HEK293 (cell line): ENCODE data around the gene ITGB2.
A peak's percentile ranks its signal among the peaks of the same experiment; 100 is the strongest.

Source experiments
- CTCF ChIA-PET: fragments of 350-600 bp; formaldehyde crosslinking; extraction: SDS; loops from one replicate; lab custom pipeline; 2021; ENCODE audit warnings: antibody characterized with exemption; lab: Yijun Ruan, JAX
- POLR2A ChIA-PET: fragments of 300-600 bp; formaldehyde crosslinking; extraction: SDS; loops from one replicate; lab custom pipeline; 2020; ENCODE audit warnings: antibody characterized with exemption, inconsistent platforms; lab: Yijun Ruan, JAX
- H3K27ac ChIP-seq: fragments of 200-500 bp; sonication (Bioruptor generic); 2 replicates; pipeline ENCODE4 v1.5.1; 2014; ENCODE audit warnings: low read depth, low read length, control low read depth, inconsistent platforms; ENCODE audit errors: extremely low read depth
- H3K36me3 ChIP-seq, 2 experiments: fragments of 200-500 bp in 1 of 2; sonication (Bioruptor generic) in 1 of 2; 1 replicate in 1 of 2; 2 replicates in 1 of 2; pipeline ENCODE4 v1.5.1; 2014 to 2017; ENCODE audit warnings: inconsistent platforms in 2 of 2, low read length in 2 of 2; ENCODE audit not compliant: control insufficient read depth in 2 of 2, insufficient read depth in 1 of 2
- H3K4me1 ChIP-seq: fragments of 200-500 bp; sonication (Bioruptor generic); 2 replicates; pipeline ENCODE4 v1.5.1; 2014; ENCODE audit warnings: mild to moderate bottlenecking, low read length, inconsistent platforms; ENCODE audit not compliant: control insufficient read depth, insufficient read depth
- H3K4me3 ChIP-seq: 2 replicates; pipeline ENCODE4 v1.5.1; 2011; ENCODE audit warnings: low read depth, mild to moderate bottlenecking, control low read depth, low read length, moderate library complexity
- H3K9me3 ChIP-seq: fragments of 200-500 bp; sonication (Bioruptor generic); 2 replicates; pipeline ENCODE4 v1.5.1; 2014; ENCODE audit warnings: low read depth, low read length, inconsistent platforms; ENCODE audit not compliant: control insufficient read depth, insufficient read depth
- GLIS1 ChIP-seq: fragments of 450-650 bp; formaldehyde crosslinking; IDR thresholded peaks from 2 replicates; pipeline ENCODE4 v1.5.1; 2016; ENCODE audit warnings: missing biosample characterization, missing genetic modification characterization
- PRDM1 ChIP-seq: fragments of 450-650 bp; formaldehyde crosslinking; IDR thresholded peaks from 2 replicates; pipeline ENCODE4; 2016; ENCODE audit warnings: missing biosample characterization, missing genetic modification characterization
- SP3 ChIP-seq: fragments of 450-650 bp; formaldehyde crosslinking; IDR thresholded peaks from 2 replicates; pipeline ENCODE4 v1.5.1; 2016; ENCODE audit warnings: missing biosample characterization, missing genetic modification characterization
- ZFP3 ChIP-seq: fragments of 450-650 bp; formaldehyde crosslinking; IDR thresholded peaks from 2 replicates; pipeline ENCODE4 v1.5.1; 2016; ENCODE audit warnings: low read depth, missing biosample characterization, missing genetic modification characterization
- ZNF133 ChIP-seq: fragments of 450-650 bp; formaldehyde crosslinking; IDR thresholded peaks from 2 replicates; pipeline ENCODE4 v1.5.1; 2016; ENCODE audit warnings: missing biosample characterization, missing genetic modification characterization
- ZNF274 ChIP-seq, 2 experiments: fragments of 200-500 bp in 1 of 2; fragments of 450-650 bp in 1 of 2; sonication (Bioruptor generic) in 1 of 2; formaldehyde crosslinking in 1 of 2; IDR thresholded peaks; 2 replicates each; pipeline versions ENCODE4 v1.5.1 to v1.6.1; 2014 to 2016; ENCODE audit warnings: borderline replicate concordance in 1 of 2, inconsistent platforms in 1 of 2, low read length in 1 of 2, missing biosample characterization in 1 of 2, missing genetic modification characterization in 1 of 2
- ZNF324 ChIP-seq: fragments of 450-650 bp; formaldehyde crosslinking; IDR thresholded peaks from 2 replicates; pipeline ENCODE4 v1.5.1; 2016; ENCODE audit warnings: missing biosample characterization, missing genetic modification characterization
- ZNF416 ChIP-seq: fragments of 450-650 bp; formaldehyde crosslinking; IDR thresholded peaks from 2 replicates; pipeline ENCODE4 v1.5.1; 2016; ENCODE audit warnings: missing biosample characterization, missing genetic modification characterization
- ZNF544 ChIP-seq: fragments of 450-650 bp; formaldehyde crosslinking; IDR thresholded peaks from 2 replicates; pipeline ENCODE4 v1.5.0; 2017; ENCODE audit warnings: missing biosample characterization, missing genetic modification characterization
- ZNF626 ChIP-seq: fragments of 450-650 bp; sonication (Bioruptor Pico); formaldehyde crosslinking; IDR thresholded peaks from 2 replicates; pipeline ENCODE4 v1.5.1; 2018; ENCODE audit warnings: missing biosample characterization, missing genetic modification characterization, inconsistent platforms
- ZNF660 ChIP-seq: fragments of 450-650 bp; IDR thresholded peaks from 2 replicates; pipeline ENCODE4 v1.5.1; 2018; ENCODE audit warnings: missing biosample characterization, mild to moderate bottlenecking, missing genetic modification characterization
- ZNF792 ChIP-seq: fragments of 450-650 bp; formaldehyde crosslinking; IDR thresholded peaks from 2 replicates; pipeline ENCODE4 v1.5.1; 2016; ENCODE audit warnings: missing biosample characterization, missing genetic modification characterization
- ZNF837 ChIP-seq: fragments of 450-650 bp; formaldehyde crosslinking; IDR thresholded peaks from 2 replicates; pipeline ENCODE4 v1.5.1; 2016; ENCODE audit warnings: missing biosample characterization, missing genetic modification characterization
- TF ChIP-seq, protein P1 (sequence below): fragments of 450-650 bp; formaldehyde crosslinking; IDR thresholded peaks from 2 replicates; pipeline ENCODE4 v1.5.1; 2016; ENCODE audit warnings: missing biosample characterization, missing genetic modification characterization
- TF ChIP-seq, protein P2 (sequence below): fragments of 450-650 bp; IDR thresholded peaks from 2 replicates; pipeline ENCODE4 v1.5.1; 2018; ENCODE audit warnings: missing biosample characterization, mild to moderate bottlenecking, missing genetic modification characterization

Gene ITGB2

DNA sequence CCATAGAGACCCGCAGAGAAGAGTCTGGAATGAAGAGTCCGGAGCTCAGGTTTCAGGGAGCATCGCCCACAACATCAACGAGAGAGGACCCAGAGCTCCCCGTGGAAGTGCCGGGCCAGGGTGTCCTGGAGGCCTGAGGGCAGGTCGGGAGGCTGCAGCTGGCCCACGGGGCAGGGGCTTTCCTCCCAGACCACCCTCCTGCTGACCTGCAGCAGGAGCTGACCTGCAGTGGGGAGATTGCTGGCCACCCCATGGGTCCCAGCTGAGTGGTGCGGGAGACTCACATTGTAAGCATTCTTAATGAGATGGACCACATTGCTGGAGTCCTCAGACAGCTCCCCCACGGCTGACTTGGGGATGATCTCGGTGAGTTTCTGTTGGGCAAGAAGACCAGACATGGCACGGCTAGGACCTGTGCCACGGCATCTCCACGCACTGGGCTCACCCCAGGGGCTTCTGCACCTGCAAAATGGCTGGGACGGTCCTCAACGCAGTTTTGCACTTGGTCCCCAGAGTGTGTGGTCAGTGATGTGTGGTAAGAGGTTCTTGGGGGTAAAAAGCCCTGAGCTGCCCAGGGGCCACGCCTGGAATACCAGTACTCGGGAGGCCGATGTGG lies 25.9 kb downstream of the ITGB2 start:
- POLR2A ChIA-PET = no interaction called here
- Histone ChIP-seq H3K4me3 (no peak overlapping the region), H3K36me3 (no peaks in the 10 kb centered on the region), H3K9me3 (no peaks in the 10 kb centered on the region), H3K4me1 (no peaks in the 10 kb centered on the region), H3K27ac (no peak overlapping the region)
- CTCF ChIA-PET = interaction anchor here (0.5 to 3.7 kb wide), 7 partner anchors 14 to 917 kb away, joined by 3 to 25 read pairs (median 4); no protein-coding TSS in a partner anchor
- TF ChIP-seq GLIS1 (tag by site-specific recombination) = peak; percentile 35
- TF ChIP-seq SP3 = no peak

DNA sequence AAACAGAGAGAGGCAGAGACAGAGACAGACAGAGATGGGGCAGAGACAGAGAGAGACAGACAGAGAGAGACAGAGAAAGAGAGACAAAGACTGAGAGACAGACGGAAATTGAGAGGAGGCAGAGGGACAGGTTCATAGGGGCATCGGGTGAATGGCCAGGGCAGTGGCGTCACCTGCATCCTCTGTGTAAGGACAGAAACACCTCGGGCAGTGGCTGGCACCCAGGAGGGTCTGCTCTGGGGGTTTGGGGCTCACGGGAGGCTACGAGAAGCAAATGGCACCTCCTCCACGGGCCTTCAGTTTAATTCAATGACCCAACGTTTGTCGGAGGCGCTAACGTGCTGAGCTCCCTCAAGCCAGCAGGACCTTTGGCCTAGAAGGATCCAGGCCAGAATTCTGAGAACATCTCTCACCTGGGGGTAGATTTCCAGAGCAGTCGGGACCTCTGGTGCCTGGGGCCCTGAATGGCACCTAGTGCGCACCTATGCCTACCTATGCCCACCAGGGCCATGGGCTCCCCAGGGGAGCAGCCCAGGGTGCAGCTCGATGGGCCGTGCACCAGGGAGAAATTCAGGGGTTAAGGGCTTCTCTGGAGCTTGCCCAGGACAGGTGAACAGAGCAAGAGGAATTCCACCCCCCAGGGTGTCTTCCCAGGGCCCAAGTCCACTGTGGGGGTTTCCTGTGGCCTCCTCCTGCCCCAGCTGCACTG lies 26.6 kb downstream of the ITGB2 start:
- TF ChIP-seq ZNF544 (tag by site-specific recombination) = peak; percentile 35; the same call in 1 of the 2 replicates
- no peak for TF ChIP-seq ZNF660 (tag by site-specific recombination)
- no peak for TF ChIP-seq ZNF274 (IDR thresholded peaks at IDR 0.05; ENCODE audit: low read length)
- no peak for TF ChIP-seq ZNF274 (tag by site-specific recombination; IDR thresholded peaks at IDR 0.05; ENCODE audit: borderline replicate concordance)
- TF ChIP-seq GLIS1 (tag by site-specific recombination) = peak; percentile 68; the same call in 1 of the 2 replicates
- TF ChIP-seq ZNF133 (tag by site-specific recombination) = no peak
- TF ChIP-seq PRDM1 (tag by site-specific recombination) = no peak
- no peak for TF ChIP-seq ZNF626 (tag by site-specific recombination)
- no peak overlapping the region for H3K4me3 ChIP-seq
- POLR2A ChIA-PET = interaction anchor here (0.7 kb wide), 1 partner anchor 19 kb away, joined by 3 read pairs; no protein-coding TSS in a partner anchor
- no peaks in the 10 kb centered on the region for H3K4me1 ChIP-seq
- CTCF ChIA-PET = interaction anchor here (0.6 to 3.7 kb wide), 13 partner anchors 13 to 401 kb away, joined by 3 to 25 read pairs (median 4); no protein-coding TSS in a partner anchor
- H3K36me3 ChIP-seq = no peaks in the 10 kb centered on the region
- H3K27ac ChIP-seq = no peak overlapping the region
- no peaks in the 10 kb centered on the region for H3K9me3 ChIP-seq

DNA sequence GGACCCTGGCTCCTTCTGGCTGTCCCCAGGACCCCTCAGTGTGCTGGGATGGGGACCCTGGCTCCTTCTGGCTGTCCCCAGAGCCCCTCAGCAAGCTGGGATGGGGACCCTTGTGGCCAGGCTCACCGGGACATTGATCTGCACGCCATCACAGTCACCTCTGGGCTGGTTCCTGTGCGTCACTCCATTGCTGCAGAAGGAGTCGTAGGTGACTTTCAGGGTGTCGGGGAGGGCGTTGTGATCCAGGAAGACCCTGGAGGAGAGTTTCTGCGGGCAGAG lies 27.5 kb downstream of the ITGB2 start:
- ChIA-PET CTCF (interaction anchor here (0.6 to 3.7 kb wide), 19 partner anchors 12 to 402 kb away, joined by 3 to 25 read pairs (median 4); no protein-coding TSS in a partner anchor), POLR2A (interaction anchor here (1.0 kb wide), 1 partner anchor 20 kb away, joined by 3 read pairs; the partner anchor contains the start of gene PTTG1IP)
- no peaks in the 10 kb centered on the region for H3K36me3 ChIP-seq

More for the DNA sequence above, 27.5 kb downstream of the ITGB2 start:
- Histone ChIP-seq H3K9me3 (no peaks in the 10 kb centered on the region), H3K4me3 (no peak overlapping the region), H3K4me1 (no peaks in the 10 kb centered on the region), H3K27ac (no peak overlapping the region)
- TF ChIP-seq, protein P1, sequence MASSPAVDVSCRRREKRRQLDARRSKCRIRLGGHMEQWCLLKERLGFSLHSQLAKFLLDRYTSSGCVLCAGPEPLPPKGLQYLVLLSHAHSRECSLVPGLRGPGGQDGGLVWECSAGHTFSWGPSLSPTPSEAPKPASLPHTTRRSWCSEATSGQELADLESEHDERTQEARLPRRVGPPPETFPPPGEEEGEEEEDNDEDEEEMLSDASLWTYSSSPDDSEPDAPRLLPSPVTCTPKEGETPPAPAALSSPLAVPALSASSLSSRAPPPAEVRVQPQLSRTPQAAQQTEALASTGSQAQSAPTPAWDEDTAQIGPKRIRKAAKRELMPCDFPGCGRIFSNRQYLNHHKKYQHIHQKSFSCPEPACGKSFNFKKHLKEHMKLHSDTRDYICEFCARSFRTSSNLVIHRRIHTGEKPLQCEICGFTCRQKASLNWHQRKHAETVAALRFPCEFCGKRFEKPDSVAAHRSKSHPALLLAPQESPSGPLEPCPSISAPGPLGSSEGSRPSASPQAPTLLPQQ (tag by site-specific recombination) = no peak
- no peak for TF ChIP-seq ZFP3 (tag by site-specific recombination)
- TF ChIP-seq, protein P2, sequence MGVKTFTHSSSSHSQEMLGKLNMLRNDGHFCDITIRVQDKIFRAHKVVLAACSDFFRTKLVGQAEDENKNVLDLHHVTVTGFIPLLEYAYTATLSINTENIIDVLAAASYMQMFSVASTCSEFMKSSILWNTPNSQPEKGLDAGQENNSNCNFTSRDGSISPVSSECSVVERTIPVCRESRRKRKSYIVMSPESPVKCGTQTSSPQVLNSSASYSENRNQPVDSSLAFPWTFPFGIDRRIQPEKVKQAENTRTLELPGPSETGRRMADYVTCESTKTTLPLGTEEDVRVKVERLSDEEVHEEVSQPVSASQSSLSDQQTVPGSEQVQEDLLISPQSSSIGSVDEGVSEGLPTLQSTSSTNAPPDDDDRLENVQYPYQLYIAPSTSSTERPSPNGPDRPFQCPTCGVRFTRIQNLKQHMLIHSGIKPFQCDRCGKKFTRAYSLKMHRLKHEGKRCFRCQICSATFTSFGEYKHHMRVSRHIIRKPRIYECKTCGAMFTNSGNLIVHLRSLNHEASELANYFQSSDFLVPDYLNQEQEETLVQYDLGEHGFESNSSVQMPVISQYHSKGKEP = no peak
- no peak for TF ChIP-seq ZNF416 (tag by site-specific recombination)
- TF ChIP-seq ZNF792 (tag by site-specific recombination) = no peak
- no peak for TF ChIP-seq ZNF837
- no peak for TF ChIP-seq ZNF324 (tag by site-specific recombination)
- TF ChIP-seq, all 188 proteins: peak for 0
